Gastroesophageal sphincter (tissue), 3 donors: ENCODE results near the gene C17orf100.
"Not testable (repeated sequence)": the region's sequence is repeated elsewhere in the genome, so short reads cannot be mapped to it uniquely, and the experiment has no call there.

Source experiments
- EP300 ChIP-seq: sonication (generic); formaldehyde crosslinking; IDR thresholded peaks from one replicate; pipeline ENCODE4 v1.6.1; 2017; ENCODE audit warnings: antibody characterized with exemption, mild to moderate bottlenecking
- POLR2A ChIP-seq, 2 donors: fragments of 450-650 bp; IDR thresholded peaks; one replicate each; pipeline ENCODE4 v1.6.1; 2017; ENCODE audit warnings: antibody characterized with exemption in 2 of 2, mild to moderate bottlenecking in 2 of 2, moderate library complexity in 1 of 2
- POLR2AphosphoS5 ChIP-seq: sonication (generic); formaldehyde crosslinking; IDR thresholded peaks from one replicate; pipeline ENCODE4 v1.6.1; 2017; ENCODE audit warnings: antibody characterized with exemption
- TF ChIP-seq, protein P1 (sequence below), 4 experiments: fragments of 200-600 bp in 2 of 4; fragments of 450-650 bp in 2 of 4; sonication (generic) in 1 of 4; IDR thresholded peaks; one replicate each; pipeline ENCODE4 v1.5.1; 2017 to 2019; ENCODE audit warnings: antibody characterized with exemption in 4 of 4, mild to moderate bottlenecking in 2 of 4, moderate library complexity in 2 of 4

DNA sequence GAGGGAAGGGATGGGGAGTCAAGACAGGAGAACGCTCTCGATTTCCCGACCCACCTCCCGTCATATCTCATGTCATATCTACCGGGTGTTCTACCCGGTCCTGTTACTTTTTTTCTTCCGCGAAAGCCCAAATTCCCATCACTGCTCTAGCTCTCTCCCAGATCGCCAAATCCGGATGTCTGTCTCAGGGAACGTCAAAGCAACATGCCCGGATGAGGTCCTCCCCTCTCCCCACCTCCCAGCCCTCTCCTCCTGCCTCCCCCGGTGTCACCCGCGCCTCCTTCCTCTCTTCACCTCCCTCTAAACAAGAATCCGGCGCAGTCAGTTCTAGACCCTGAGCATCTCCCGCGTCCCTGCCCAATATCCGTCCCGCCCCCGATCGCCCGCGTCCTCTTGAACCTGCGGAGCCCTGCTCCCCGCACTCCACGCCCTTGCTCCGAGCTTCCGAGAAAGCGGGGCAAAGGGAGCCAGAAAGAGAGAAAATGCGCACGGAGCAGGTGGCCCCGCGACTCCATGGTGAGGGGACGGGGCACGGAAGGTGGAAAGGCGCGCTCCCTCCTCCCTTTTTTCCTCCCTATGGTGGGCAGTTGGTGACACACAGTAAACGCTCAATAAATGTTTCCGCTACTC, 4.3 kb downstream of the C17orf100 start:
- TF ChIP-seq POLR2AphosphoS5; POLR2A (IDR thresholded peaks at IDR 0.05); EP300: not testable (repeated sequence)
- TF ChIP-seq, protein P1, sequence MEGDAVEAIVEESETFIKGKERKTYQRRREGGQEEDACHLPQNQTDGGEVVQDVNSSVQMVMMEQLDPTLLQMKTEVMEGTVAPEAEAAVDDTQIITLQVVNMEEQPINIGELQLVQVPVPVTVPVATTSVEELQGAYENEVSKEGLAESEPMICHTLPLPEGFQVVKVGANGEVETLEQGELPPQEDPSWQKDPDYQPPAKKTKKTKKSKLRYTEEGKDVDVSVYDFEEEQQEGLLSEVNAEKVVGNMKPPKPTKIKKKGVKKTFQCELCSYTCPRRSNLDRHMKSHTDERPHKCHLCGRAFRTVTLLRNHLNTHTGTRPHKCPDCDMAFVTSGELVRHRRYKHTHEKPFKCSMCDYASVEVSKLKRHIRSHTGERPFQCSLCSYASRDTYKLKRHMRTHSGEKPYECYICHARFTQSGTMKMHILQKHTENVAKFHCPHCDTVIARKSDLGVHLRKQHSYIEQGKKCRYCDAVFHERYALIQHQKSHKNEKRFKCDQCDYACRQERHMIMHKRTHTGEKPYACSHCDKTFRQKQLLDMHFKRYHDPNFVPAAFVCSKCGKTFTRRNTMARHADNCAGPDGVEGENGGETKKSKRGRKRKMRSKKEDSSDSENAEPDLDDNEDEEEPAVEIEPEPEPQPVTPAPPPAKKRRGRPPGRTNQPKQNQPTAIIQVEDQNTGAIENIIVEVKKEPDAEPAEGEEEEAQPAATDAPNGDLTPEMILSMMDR (IDR thresholded peaks at IDR 0.05), result not testable (repeated sequence)
